HG03066 (cell line): ENCODE measurements around the gene ZDHHC16.
"Not testable (repeated sequence)": the region's sequence is repeated elsewhere in the genome, so short reads cannot be mapped to it uniquely, and the experiment has no call there.

Experiments
- ATAC-seq: cut with Tn5 transposase; IDR thresholded peaks from one replicate; pipeline ENCODE4 v1.9.1; 2021; ENCODE audit warnings: low read depth; ENCODE audit not compliant: unreplicated experiment

Gene ZDHHC16

DNA sequence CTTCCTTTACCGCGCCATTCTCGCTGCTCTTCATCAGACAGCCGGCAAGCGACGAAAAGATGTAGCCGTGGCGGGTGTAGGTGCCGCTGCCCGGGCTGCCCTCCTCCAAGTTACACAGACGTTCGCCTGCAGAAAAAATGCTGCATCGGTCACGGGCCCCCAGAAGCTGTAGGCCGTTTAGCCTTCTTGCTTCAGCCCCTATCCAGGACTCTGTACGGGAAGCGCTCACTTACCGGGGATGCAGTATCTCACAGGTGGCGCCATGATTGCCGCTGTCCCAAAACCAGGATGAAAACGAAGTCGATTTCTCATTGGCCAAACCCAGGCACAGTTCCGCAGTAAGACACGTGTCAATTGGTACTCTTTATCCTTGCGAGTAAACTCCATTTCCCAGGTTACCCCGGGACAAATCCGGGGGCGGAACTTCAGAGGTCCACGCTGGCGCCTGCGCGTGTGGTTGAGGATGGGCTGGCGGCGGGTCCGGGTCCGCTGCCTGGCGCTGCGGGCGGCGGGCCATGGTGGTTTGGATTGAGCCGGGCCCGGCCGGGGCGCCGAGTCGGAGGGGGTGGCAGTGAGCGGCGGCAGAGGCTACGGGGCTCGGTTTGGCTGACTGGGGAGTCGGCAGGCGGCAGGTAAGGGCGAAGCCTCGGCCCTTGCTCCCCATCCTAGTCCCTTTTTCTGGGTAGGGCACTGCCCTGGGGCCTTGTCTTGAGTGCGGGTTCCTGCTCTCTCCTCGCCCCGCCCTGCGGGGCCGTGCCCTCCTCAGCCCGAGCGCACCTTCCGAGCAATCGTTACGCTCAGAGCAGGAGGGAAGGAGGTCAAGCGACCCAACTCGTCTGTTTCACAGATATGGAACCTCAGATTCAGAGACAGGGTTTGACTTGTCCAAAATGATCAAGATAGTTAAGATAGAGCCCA is at the start of gene ZDHHC16, which contains the start of gene EXOSC1:
Gene ZDHHC16 (plus strand): TSS at position 454 of the 918 bp plus-strand sequence. CDS start 5,501 bp downstream, outside the sequence.
Gene EXOSC1 (minus strand): TSS at position 285 of the 918 bp plus-strand sequence. CDS start 21 bp downstream, at position 264.
- ATAC-seq, result peak; percentile 98

DNA sequence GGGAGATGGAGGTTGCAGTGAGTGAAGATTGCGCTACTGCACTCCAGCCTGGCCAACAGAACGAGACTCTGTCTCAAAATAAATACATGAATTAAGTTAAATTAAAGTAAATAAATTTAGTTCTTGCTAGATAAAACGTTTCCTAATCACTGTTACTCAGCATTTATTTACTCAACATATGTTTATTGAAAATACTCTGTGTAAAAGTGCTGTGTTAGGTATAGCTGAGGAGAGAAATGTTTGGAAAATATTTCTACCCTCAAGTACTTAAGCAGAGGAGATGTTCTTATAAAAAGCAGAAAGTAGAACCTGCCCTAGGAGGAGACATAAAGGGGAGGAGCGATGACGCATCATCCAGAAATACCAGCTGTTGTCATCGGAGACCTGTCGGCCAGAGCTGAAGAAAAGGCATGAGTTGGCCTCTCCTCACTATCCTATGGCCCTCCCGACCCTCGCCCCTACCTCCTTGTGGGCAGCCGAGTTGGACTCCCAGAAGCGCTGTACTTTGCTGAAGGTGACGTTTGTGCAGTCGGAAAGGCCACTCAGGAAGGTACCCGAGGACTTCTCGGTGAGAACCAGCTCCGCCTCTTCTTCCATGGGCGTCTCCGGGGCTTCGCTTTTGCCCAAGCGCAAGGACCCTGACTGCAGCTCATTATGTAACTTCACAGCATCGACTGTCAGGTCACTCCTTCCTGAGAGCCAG is 46.0 kb upstream of the ZDHHC16 start:
- no peak for ATAC-seq

DNA sequence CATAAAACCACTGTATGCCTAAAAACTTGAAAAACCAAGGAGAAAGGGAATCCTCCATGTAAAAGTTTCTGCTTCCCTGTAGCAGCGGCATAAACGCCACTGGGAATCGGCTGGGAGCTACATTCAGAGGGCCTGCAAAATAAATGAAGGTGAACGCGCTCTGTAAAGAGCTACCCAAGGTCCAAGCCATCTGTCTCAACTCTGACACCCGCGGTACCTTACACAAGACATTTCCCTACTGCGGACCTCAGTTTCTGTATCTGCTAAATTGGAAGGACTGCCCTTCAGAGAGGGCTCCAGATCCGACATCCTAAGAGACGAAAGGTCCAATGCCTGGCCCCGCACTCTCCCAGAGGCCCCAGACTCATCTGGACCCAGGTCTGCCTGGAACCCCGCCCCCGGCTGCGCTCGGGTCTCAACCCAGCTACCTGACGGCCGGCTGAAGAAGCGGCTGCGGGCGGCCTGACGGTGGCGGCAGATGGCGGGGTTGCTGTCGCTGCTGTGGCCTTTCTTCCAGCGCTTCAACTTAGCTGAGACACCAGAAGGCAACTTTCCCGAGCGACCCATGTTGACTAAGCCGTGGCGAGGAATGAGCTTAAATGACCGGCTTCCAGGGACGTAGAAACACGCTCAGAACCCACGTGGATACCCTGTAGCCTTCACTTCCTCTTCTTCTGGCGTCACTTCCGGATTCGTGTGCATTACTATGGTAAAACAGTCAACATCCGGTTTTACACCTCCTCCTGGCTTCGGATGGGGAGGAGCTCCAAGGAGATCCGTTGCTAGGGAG is 45.1 kb upstream of the ZDHHC16 start, which contains the start of gene RRP12:
Gene RRP12 (minus strand): TSS at position 676 of the 790 bp plus-strand sequence. CDS start 109 bp downstream, at position 567.
- ATAC-seq, result peak; percentile 98

DNA sequence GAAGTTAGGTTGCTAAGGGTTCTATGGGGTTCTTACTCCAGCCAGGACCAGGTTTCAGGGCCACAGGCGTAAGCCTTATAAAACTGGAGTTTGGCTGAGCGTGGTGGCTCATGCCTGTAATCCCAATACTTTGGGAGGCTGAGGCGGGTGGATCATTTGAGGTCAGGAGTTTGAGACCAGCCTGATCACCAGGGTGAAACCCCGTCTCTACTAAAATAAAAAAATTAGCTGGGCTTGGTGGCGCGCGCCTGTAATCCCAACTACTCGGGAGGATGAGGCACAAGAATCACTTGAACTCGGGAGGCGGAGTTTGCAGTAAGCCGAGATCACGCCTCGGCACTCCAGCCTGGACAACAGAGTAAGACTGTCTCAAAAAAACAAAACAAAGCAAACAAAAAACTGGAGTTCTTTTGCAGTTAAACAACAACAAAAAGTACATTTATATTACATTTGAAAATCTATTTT is 44.5 kb upstream of the ZDHHC16 start:
- ATAC-seq, result no peak

DNA sequence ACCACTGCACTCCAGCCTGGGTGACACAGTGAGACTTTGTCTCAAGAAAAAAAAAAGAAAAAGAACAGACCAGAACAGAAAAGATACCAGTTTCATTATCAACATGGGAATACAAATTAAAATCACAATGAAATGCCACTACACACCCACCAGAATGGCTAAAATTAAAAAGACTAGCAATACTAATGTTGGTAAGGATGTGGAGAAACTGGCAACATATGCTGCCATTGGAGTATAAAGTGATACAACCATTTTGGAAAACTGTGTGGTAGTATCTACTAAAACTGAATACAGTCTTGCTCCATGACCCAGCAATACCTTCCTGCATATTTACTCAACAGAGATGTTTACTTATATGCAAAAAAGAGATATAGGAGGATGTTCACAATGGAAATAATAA is 41.9 kb upstream of the ZDHHC16 start:
- ATAC-seq, result no peak

DNA sequence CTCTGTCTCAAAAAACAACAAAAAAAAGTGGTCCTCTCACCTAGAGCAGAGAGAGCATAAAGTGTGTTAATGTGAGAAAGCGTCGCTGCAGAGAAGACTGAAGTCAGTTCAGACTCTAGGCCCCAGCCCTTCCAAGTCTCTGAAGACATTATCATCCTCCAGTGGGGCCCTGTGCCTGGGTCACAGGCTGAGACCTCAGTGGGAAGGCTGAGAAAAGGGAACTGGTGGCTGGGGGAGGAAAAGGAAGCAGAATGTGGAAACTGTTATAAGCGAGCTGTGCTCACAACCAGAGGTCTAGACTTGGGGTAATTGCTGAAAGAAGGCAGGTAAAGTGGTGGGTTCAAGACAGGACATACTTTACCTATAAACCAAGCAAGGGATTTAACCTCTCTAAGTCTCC is 39.9 kb upstream of the ZDHHC16 start:
- ATAC-seq, result no peak

DNA sequence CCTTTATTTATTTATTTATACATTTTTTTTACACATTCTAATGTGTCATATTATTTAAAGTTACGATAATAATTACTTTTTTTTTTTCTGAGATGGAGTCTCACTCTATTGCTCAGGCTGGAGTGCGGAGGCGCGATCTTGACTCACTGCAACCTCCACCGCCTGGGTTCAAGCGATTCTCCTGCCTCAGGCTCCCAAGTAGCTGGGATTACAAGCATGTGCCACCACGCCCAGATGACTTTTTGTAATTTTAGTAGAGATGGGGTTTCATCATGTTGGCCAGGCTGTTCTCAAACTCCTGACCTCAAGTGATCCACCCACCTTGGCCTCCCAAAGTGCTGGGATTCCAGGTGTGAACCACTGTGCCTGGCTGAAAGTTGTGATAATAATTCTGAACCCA is 39.5 kb upstream of the ZDHHC16 start:
- not testable (repeated sequence) for ATAC-seq

DNA sequence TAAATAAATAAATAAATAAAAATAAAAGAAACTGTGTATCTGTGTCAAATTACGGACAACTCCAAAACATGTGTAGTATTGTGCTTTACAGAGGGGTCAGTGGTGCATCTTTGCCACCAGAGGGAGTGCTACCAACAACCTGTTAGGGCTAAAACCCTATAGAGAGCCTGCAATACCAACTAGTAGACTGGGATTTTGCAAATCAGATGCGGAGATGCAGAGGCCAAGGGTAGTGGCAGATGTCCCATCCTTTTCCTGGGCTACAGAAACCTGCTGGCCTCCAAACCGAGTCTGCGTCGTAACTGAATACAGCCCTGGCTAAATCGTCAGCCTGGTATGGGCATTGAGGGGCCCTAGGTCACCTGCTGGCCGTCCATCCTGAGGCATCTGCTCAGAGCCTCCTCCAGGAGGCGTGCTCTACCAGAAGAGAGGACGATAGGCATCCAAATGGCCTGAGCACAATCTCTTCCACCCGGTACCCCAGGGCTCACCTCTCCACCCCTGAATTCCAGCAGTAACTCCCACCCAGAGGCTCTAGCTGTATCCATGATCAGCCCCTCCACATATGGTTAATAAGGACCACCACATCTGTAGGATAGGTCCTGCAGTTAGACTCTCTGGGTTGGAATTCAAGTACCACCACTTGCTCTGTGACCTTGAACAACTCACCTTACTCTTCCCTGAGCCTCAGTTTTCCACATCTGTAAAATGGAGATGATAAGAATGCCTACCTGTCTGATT is 38.6 kb upstream of the ZDHHC16 start:
- ATAC-seq, result peak; percentile 88

DNA sequence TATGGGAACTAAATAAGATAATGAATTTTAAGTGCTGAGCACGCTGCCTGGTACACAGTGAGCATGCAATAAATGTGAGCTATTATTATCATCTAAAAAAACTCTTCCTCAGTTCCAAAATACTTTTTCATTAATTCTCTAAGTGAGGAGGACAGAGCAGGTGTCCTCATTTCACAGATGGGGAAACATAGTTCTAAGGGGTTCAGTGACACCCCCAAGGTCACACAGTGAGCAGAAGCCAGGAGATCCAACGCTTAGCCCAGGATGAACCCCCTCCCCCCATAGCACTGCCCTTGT is 38.1 kb upstream of the ZDHHC16 start:
- ATAC-seq, result no peak

DNA sequence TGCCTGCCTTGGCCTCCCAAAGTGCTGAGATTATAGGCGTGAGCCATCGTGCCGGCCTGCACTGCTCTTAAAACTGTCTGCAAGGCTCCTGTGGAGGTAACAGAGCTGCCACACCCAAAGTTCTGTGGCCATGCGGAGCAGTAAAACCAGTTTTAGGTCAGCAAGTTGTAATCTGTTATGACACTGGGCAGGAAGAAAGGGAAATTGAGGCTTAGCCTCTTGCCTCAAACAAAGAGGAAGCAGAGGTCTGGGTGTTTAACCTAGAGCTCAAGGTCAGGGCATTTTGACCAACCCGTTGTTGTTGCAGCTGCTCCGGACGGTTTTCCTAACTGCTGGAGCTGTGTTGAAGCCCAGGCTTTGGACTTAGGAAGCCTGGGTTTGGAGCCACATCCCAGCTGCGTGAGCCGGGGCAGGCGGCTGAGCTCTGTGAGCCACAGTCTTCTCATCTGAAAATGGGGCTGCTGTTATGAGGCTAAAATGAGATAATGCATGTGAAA is 37.4 kb upstream of the ZDHHC16 start:
- no peak for ATAC-seq

DNA sequence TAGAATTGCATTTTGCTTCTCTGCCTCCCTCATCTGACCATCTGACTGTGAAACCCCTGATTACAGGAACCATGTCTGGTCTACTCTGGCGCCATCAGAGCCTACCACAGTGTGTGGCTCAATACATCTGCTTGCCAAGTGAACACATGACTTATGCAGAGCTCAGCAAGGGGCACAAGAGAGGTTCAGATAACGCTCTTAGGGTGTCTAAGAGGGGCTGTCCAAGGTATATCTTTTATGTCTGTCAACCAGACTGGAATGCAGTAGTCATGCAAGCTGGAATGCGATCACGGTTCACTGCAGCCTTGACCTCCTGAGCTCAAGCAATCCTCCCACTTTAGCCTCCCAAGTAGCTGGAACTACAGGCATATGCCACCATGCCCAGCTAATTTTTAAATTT is 34.6 kb upstream of the ZDHHC16 start:
- ATAC-seq, result no peak

DNA sequence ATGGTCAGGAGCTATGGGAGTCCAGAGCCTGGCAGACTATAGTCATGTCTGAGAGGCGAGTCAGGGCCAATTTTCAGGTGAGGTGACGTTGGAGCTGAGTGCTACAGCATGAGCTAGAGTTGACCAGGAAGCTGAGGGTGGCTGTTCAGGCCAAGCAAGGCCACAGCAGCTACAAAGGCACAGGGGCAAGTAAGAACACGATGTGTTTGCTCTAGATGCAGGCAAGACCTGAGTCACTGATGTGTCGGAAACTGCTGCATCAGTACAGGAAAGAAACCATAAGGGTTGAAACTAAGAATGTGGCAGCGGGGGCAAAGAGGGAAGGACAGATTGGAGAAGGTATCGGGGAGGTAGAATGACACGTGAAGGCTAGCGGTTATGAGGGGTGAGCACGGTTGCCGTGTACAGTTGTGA is 33.1 kb upstream of the ZDHHC16 start:
- ATAC-seq, result no peak

DNA sequence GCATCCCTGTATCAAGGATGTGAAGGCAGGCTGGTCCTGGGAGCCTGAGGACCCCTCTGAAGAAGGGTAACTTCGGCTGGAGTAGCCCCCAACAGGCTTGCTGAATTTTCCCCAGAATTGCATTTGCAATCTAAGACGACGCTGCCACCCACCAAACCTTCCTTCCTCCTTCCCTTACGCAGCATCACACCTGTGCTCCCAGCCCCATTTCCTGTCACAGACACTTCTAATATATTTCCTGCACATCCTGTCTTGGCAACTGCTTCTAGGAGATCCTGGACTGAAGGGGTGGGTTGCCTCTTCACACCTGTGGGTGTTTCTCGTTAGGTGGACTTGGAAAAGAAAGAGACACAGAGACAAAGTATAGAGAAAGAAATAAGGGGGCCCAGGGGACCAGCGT is 29.4 kb upstream of the ZDHHC16 start:
- ATAC-seq, result no peak

DNA sequence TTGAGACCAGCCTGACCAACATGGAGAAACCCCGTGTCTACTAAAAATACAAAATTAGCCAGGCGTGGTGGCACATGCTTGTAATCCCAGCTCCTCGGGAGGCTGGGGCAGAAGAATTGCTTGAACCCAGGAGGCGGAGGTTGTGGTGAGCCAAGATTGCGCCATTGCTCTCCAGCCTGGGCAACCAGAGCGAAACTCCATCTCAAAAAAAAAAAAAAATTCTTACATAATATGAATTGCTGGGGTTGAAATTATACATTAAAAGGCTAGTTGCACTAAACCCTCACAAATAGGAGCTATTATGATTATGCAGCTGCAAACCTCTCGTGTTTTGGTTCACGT is 22.2 kb upstream of the ZDHHC16 start:
- ATAC-seq, result not testable (repeated sequence)

DNA sequence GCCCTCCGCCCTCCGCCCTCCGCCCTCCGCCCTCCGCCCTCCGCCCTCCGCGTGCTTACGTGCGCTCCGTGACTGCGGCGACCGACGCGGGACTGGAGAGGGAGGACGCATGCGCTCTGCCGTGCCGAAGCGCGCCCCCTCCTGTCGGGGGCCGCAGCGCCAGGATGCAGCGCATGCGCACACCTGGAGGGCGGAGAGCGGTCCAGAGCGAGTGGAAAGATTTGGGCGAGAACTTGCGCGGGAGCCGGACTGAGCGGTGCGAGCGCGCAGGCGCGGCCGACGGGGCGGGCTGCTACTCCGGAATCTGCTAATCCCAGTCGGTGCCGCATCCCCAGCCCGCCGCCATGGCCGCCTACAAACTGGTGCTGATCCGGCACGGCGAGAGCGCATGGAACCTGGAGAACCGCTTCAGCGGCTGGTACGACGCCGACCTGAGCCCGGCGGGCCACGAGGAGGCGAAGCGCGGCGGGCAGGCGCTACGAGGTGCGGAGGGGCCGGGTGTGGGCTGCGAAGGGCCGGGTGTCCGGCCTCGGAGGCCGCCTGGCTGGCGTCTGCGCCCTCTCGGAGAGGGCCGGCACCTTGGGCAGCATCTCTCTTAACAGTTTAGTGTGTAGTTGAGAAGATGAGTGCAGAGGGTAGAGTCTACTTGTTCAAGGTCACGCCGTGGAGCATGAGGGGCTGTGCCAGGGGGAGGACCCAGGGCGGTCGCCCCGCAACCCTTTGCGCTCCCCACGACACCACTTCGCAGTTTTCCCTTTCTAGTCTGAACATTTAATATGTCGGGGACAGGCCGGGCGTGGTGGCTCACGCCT is 19.8 kb upstream of the ZDHHC16 start, which contains the start of gene PGAM1:
Gene PGAM1 (plus strand): TSS at position 228 of the 812 bp plus-strand sequence. CDS start 117 bp downstream, at position 345.
- ATAC-seq, result peak; percentile 87

DNA sequence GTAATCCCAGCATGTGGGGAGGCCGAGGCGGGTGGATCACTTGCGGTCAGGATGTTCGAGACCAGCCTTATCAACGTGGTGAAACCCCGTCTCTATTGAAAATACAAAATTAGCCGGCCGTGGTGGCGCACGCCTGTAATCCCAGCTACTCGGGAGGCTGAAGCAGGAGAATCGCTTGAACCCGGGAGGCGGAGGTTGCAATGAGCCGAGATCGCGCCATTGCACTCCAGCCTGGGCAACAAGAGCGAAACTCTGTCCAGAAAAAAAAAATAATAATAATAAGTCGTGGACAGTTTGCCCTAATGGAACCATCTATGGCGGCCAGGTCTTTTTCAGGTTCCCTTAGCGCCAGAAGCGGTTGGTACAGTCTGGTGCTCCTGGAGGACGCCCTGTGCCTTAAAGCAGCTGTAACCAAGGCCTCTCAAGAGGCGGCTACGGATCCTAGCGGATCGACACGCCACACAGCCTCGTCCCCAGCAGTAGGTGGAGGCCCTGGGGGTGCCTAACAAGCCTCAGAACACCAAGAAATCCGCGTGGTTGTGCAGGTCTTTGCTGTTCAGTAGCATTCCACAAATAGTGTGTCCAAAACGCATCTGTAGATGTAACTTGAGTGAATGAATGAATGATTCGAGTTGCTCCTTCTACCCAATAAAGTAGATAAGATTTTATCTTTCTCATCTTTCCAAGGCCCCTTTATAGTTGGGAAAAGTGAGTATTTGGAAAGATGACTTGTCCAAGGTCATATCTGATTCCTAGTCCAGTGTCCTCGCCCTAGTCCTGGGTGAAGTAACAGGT is 19.0 kb upstream of the ZDHHC16 start:
- ATAC-seq, result no peak

DNA sequence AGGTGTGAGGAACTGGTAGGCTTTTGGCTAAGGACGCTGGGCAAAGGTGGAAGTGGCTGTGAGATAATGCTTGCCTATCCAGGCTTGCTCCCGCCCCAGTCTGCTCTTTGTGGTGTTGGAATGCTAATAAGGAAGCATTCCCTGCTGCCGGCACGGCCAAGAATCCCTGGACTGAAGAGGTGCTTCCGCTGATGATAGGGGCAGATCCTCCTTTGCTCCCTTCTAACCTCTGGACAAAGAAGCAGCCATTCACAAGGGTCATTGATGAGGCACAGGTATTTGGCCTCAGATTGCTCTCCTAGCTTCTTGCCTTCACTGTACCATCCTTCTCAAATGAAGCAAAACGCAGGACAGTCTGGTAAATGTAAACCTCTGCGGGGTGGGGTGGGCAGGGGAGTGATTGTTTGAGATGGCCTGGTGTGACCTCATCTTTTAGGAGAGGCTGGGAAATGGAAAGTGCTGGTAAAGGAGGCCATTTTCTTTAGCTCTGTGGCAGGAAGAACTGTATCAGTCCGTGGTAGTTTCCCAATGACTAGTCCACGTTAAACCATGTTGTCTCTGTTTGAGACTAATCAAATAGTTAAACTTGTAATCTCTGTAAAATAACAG is 18.3 kb upstream of the ZDHHC16 start:
- ATAC-seq, result no peak

DNA sequence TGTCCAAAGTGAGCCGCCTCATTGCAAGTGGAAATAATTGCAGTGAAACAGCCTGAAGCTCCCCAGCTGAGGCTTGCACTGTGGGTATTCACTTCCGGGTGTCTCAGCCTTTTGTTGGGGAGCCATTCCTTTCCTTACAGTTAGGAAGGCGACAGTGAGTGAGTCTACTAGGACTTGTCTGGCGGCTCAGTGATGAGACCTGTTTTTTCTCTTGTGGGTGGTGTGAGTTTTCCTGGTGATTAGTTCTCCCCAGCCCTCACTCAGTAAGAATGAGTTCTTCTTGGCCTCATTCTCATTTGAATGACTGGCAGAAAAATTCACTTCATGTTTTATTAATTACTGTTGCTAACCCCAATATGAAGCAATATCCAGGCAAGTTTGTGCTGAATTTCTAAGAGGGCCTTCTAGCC is 17.4 kb upstream of the ZDHHC16 start:
- ATAC-seq, result no peak
